Head of caudate nucleus (tissue), 42 donors: ENCODE results near the gene PPP1R27.

Source experiments
- DNase-seq, 42 donors: peaks; one replicate each; pipeline versions ENCODE4 v3.0.0 to v3.0.0-alpha.2; 2020 to 2021; ENCODE audit warnings: mixed read lengths in 7 of 42
- intact Hi-C: fragments of 100-400 bp; cut with DNase I; formaldehyde crosslinking; loops from one replicate; pipeline ENCODE4 v1.15.0; 2022

The PPP1R27 gene

DNA sequence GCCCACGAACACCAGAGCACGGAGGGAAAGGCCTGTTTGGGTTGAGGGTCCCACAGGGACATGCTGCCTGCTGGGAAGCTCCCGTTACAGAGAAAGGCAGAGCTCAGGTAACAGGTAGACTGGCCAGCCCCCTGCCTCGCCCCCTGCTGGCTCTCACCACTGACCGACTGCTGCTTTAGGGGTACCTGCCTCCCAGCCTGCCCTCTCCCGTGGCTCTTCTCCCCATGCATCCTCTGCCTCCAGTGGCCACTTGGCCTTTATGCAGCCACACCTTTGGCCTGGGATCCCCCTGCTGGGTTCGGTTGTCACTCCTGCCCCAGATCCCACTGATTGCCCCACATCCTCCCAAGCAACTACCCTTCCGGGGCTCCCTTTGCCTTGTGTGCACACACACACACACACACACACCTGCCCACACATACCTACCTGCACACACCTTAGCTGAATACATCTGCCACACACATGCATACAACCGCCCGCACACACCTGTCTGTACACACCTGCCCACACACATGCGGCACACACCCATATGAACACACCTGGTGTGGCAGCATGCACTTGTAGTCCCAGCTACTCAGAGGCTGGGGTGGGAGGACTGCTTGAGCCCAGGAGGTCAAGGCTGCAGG is 8.9 kb downstream of the PPP1R27 start:
- DNase-seq = peak in 2 of 42 donors; percentile 17 to 19
- intact Hi-C loops = no loop called here

DNA sequence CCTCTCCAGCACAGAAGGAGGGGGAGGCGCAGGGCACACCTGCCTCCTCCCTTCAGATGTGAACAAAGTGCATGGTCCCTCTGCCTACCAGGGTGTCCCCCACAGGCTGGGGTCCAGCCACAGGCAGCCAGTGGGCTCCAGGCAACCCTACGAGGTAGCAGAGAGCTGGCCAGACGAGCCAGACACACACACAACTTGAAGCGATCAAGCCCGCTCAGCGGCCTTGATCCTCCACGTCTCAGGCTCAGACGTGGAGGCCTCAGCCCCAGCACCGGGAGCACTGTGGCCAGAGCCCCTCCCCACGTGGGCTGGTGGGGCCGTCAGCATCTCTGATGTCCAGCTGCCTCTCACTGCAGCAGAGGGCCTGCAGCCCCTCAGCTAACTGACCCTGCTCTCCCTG is 10.3 kb downstream of the PPP1R27 start:
- DNase-seq = no peak
- intact Hi-C loops = no loop called here

DNA sequence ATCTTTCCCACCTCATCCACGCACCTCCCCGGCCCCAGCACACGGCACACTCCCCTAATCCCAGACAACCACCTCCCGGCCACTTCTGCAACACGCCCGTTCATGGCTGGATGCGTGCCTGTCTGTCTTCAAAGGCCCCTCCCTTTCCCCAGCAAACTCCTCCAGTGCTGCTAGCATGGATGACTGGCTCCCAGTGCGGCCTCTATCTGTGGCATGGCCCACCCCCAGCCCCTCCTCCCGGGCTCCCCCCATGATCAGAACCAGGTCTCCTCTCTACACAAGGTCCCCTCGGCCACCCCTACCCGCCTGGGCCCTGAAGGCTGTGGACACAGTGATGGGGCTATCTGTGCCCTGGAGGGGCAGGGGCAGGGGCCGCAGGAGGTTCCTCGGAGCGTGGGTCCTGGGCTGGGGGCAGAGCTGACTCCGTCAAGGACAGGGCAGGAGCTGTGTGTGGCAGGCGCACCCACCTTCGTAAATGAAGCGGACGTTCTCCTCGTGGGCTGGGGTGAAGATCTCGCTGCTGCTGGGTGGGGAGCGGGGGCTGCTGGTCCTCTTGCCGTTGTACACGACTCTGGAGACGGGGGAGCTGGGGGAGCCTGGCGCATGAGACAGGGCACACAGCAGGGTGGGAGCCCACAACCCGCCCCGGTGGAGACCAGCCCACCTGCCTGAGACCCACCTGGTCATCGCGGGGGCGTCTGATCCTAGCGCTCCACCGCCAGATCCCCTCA is 10.9 kb downstream of the PPP1R27 start:
- no peak for DNase-seq
- intact Hi-C loops = no loop called here

DNA sequence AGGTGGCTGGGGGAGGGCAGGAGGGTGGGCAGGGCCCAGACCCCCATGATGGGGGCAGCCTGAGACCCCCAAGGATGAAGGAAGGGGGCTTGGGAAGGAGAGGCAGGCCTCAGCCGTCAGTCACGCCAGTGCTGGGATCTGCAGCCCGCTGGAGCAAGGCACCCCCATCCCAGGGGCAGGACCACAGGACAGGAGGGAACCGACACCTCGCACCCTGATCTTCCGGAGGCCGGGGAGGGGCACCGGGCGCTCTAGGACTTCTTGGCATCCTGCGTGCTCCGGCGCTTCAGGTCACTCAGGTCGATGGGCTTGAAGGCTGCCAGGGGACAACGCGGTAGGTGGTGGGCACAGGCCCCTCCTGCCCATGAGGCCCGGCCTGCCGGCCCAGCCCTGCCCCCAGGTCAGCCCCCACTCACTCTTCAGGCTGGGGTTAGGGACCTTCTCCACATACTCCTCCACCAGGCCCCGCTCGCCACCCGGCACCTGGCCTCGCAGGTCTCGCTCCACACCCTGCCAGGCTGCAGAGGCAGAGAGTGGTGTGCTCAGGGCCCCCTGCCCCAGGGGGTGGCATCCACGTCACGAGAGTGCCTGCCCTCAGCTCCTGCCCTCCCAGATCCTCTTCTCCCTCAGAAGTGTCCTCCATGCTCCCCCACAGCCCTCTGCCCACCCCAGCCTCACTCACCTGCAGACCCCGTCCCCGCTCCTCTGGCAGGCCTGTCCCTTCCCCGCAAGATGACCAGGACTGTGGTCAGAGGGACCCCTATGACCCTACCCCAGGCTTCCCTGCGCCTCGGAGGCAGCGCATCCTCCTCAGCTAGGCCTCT is 11.6 kb downstream of the PPP1R27 start:
- intact Hi-C loops = no loop called here
- DNase-seq = no peak

DNA sequence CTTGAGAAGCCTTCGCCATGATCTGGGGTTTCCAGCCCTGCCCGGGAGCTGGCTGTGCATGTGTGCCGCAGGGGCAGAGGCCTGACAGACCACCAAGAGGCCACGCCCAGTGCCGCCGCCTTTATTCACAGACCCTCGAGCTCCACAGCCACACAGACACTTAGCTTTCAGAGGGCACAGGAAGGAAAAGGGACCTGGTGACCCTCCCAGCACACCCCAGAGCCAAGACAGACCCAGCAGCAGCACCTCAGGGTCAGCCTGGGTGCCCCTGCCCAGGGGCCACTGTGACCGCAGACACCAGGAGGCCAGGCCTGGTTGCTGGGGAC is 12.6 kb downstream of the PPP1R27 start:
- no peak for DNase-seq
- intact Hi-C loops = no loop called here

DNA sequence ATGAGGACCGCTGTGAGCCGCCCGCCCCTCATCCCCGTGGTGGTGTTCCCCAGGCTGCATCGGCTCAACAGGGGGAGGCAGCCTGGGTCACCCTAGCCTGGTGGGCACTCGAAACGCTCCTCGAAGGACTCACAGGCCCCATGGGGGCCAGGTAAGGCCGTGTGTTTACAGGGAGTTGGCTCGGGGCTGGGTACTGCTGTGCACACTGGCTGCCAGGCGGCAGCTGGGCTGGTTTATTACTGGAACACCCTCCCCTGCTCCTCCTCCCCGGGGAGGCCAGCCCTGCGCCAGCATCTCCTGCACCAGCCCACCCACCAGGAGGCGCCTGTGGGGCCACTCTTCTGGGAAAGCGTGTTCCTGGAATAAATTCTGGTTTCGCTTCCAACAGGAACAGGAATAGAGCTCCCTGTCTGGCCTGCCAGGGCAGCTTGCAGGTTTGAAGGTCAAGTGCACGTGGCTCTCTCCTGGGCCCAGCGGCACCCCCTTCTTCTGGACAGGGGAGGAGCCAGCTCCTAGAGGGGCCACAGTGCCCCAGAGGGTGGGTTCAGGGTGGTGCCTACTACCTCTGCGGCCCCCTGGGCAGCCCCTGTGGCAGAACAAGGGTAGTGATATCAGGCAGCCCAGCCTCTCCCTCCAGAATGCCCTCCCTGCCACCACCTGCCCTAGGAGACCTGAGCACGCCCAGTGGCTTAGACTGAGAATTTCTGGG is 13.1 kb downstream of the PPP1R27 start:
- intact Hi-C loops = no loop called here
- DNase-seq = peak in 27 of 42 donors; percentile 3 to 61 (median 31)

DNA sequence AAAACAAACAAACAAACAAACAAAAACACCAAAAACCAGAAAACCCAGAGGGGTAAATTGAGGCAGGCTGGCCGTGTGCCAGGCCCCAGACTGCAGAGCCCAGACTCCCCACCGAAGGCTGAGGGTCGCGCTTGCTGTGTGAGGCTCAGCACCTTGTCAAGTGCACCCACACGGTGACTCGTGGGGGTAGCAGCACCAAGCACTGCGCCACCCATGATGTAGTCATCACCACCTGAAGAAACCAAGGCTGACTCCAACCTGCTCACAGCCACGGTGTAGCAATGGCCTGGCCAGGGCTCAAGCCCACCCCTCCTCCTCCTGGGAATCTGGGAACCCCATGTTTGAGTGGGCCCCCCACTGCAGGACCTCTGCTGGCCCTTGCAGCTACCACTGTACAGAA is 13.7 kb downstream of the PPP1R27 start:
- DNase-seq = no peak
- intact Hi-C loops = no loop called here

DNA sequence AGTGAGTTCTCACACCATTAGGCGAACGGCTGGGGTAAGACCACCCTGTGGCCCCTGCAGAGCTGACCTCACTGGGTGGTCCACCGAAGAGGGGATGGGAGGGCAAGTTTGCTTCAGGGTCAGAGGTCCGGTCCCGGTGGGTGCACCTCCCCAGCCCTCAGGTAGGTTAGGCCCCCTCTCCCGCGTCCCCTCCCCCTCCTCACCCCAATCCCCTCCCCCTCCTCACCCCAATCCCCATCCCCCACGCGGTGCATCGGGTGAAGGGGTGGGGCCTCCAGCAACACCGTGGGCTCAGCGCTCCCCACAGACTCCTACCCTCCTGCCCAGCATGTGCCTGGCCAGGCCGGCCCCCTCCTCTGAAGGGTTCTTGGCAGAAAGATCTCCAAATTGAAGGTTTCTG is 15.1 kb downstream of the PPP1R27 start:
- intact Hi-C loops = no loop called here
- DNase-seq = no peak

DNA sequence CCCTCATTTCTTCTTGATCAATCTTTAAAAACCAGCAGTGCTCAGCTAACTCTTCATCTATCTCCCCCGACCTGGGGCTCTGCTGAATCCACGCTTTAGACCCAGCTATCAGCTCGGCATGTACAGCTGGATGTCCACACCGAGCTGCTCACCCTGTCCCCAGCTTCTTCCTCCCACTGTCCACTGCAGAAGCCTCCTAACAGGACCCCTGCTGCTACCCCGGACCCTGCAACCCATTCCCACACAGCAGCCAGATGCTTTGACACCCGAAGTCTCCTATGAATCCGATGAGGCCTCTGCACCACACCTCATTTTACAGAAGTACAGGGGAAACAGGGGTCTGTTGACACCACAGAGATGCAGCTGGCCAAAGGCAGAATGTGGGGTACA is 17.1 kb downstream of the PPP1R27 start:
- no peak for DNase-seq
- intact Hi-C loops = no loop called here

DNA sequence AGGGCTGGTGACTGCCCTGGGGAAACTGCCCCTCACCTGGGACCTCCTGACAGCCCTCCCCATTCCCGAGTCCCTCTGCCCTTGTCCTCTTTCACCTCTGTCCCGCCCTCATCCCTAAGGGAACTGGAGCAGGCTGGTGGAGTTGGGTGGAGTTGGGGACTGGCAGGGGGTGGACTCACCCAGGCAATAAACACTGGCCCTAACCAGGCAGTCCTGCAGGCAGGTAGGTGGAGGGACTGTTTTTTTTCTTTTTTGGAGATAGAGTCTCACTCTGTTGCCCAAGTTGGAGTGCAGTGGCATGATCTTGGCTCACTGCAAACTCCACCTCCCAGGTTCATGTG is 19.2 kb downstream of the PPP1R27 start:
- no peak for DNase-seq
- intact Hi-C loops = no loop called here

DNA sequence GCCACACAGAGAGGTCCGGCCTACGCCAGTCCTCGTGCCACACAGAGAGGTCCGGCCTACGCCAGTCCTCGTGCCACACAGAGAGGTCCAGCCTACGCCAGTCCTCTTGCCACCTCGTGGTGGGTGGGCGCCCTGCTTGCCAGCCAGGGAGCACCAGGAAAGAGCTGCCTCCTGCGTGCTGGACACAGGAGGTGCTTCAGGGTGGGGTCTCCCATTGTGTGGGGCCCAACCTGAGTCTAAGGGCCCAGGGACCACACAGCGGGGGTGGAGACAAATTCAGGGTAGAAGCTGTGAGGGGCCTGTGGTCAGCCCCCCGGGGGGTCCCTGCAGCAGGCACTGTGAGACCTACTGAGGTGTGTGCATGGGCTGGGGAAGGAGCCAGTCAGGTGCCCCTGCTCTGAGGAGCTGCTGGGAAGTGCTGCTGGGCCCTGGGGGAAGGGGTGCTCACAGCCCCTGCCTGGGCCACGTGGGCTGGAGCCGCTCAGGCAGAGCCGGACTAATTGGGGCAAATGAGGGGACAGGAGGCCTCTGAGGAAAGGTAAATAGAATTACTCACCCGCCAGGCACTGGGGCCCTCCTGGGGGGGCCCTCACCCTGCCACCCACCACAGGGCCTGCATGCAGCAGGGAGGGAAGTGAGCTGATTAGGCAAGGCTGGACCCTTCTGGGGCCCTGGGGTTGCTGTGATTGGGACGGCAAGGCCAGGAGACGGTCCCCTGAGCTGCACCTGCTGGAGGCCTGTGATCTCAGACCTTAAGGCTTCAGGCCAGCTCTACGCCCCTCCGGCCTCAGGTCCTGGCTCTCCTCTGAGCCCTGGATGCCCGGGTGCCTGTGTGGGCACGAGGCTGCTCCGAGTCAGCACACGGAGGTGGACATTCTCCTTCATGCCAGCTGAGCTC is 19.9 kb downstream of the PPP1R27 start:
- DNase-seq = no peak
- intact Hi-C loops = no loop called here

DNA sequence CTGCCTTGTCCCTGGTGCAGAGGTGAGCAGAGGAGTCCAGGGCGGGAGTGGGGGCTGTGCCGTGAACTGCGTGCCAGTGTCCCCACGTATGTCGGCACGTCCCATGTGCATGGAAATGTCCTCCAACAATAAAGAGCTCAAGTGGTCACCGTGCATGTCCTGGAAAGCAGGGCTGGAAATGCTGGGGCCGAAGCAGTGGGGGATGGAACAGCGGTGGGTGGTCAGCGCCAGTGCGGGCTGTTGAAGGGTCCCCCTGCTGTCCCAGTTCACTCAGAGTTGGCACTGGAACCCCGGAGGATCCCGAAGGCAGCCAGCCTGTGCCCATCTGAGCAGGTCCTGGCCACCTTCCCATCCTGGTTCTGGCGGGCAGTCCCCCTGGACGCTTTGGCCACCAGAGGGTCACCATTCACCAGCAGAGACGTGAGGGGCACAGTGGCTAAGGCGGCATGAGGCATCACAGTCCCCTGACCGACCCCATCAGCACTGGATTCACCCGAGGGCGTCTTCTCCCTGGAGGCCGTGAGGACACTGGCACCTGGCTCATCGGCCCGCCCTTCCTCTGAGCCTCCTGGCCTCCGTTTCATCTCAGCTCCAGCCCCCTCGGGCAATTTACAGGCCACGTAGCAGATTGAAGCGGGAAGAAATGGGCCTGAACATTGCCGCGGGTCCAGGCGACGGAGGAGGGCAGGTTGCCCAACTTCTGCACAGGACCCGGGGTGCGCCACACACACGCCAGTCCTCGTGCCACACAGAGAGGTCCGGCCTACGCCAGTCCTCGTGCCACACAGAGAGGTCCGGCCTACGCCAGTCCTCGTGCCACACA is 20.8 kb downstream of the PPP1R27 start:
- intact Hi-C loops = no loop called here
- no peak for DNase-seq

DNA sequence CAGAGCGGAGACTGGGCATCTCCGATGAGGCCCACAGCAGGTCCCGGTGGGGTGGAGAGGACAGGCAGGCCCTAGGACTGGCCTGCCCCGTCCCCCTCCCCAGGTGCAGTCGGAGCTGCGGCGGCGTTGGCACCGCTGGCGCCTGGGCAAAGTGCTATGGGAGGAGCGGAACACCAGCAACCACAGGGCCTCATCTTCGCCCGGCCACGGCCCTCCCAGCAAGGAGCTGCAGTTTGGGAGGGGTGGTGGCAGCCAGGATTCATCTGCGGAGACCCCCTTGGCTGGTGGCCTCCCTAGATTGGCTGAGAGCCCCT is 21.5 kb downstream of the PPP1R27 start:
- intact Hi-C loops = no loop called here
- no peak for DNase-seq

DNA sequence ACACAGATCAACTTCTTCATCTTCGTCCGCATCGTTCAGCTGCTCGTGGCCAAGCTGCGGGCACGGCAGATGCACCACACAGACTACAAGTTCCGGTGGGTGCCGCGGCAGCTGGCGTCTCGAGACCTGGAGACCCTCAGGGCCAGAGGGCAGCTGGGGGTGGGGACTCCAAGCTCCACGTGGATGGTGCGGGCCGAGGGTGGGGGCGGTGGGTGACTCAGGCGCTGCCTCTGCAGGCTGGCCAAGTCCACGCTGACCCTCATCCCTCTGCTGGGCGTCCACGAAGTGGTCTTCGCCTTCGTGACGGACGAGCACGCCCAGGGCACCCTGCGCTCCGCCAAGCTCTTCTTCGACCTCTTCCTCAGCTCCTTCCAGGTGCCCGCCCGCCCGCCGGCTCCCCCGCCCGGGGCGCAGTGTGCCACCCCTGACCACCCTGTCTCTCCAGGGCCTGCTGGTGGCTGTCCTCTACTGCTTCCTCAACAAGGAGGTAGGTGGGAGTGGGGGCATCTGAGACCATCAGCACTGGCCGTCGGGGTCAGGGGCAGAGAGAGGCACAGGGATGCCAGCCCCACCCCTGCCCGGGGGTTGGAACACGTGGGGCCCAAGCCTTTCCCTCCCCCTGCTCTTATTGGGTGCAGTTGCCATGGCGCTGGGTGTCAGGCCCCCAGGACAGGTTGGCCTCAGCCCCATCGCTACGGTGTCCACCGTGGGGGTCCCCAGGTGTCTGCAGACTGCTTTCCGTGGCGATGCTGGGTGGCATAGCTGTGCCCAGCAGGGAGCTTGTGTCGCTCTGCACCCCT is 22.1 kb downstream of the PPP1R27 start:
- intact Hi-C loops = no loop called here
- no peak for DNase-seq

DNA sequence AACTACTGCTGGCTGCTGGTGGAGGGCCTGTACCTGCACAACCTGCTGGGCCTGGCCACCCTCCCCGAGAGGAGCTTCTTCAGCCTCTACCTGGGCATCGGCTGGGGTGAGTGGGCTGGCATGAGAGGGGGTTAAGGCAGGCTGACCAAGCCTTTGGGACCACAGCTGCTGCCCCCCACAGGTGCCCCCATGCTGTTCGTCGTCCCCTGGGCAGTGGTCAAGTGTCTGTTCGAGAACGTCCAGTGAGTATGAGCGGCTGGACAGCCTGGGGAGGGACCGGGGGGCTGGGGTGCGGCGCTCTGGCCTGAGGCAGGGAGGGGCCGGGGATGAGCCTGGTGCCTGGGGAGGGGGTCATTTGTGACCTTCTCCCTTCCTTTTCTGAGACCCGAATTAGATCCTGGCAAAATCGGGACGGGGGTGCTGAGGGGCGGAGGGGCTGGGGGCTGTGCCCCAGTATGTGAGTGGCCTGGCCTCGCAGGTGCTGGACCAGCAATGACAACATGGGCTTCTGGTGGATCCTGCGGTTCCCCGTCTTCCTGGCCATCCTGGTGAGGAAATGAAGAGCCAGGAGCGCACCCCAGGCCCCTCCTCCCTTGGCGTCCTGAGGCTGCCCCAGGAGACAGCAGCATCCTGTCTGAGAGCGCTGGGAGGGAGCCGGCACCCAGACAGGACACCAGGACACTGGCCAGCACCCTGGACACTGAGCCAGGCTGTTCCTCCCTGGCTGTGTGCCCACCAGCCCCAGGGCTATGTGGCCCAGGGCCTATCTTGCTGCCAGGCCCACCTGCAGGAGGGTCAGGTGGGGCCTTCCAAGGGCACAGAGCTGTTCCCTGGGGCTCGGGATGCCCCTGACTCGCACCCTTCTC is 22.9 kb downstream of the PPP1R27 start:
- intact Hi-C loops = no loop called here
- DNase-seq = no peak

DNA sequence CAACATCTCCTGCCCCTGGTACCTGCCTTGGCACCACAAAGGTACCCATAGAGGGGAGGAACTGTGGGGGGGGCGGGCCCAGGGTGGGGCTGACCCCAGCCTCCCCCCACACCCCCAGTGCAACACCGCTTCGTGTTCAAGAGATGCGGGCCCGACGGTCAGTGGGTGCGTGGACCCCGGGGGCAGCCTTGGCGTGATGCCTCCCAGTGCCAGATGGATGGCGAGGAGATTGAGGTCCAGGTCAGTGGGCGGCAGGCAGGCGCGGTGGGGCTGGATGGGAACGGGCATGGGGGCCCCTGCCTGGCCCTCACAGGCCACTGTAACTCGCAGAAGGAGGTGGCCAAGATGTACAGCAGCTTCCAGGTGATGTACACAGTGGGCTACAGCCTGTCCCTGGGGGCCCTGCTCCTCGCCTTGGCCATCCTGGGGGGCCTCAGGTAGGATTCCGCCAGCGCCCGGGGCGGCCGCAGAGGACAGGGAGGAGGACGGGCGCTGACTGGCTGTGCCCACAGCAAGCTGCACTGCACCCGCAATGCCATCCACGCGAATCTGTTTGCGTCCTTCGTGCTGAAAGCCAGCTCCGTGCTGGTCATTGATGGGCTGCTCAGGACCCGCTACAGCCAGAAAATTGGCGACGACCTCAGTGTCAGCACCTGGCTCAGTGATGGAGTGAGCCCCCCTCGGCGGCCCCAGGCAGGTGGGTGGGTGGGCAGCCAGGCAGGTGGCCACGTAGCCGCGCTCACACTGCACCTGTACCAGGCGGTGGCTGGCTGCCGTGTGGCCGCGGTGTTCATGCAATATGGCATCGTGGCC is 23.8 kb downstream of the PPP1R27 start:
- intact Hi-C loops = no loop called here

More for the DNA sequence above, 23.8 kb downstream of the PPP1R27 start:
- no peak for DNase-seq
